ENCODE measurements around the gene ESPN. TPM values are rescaled to one million over a fixed set of nuclear protein-coding genes. Genes with fewer than 3 reads are reported as not detected.
"Not testable (repeated sequence)": the region's sequence is repeated elsewhere in the genome, so short reads cannot be mapped to it uniquely, and the experiment has no call there.

ESPN gene
- total RNA-seq, 3 donors from 2014 or later (not counting 1 experiment from before 2014, with no cell fraction given) = 1.1 to 2.0 (median 1.7) TPM

GRCh38 chr1:6392809-6393399 lies 31.7 kb upstream of the ESPN start:
- H3K4me3 Mint-ChIP-seq = peak overlapping the region; percentile 89
- Histone ChIP-seq H3K4me3 (ENCODE audit: low read length) (peak overlapping the region; percentile 8), H3K9me3 (ENCODE audit: control insufficient read depth, insufficient read depth, low read length) (no peaks in the 10 kb centered on the region), H3K4me1 (ENCODE audit: control insufficient read depth, insufficient read depth, low read length) (peaks cover 24% of the 10 kb centered on the region), H3K27me3 (ENCODE audit: control insufficient read depth, insufficient read depth, low read length) (no peaks in the 10 kb centered on the region), H3K27ac (ENCODE audit: low read length) (no peak overlapping the region), H3K36me3 (ENCODE audit: control insufficient read depth, insufficient read depth, low read length) (no peaks in the 10 kb centered on the region)
- no peaks in the 10 kb centered on the region for H3K27me3 Mint-ChIP-seq (ENCODE audit: low read depth in 2 of 2)
- peaks cover 21 to 23% of the 10 kb centered on the region in 2 donors for H3K4me1 Mint-ChIP-seq
- WGBS (ENCODE audit: insufficient coverage) = under 1% methylated on average over 83 of the region's 83 CpGs
- DNase-seq (peak in 1 of 2 donors; percentile 17), ATAC-seq (no peak)
- no peak for TF ChIP-seq CTCF (IDR thresholded peaks at IDR 0.05)
- H3K27ac Mint-ChIP-seq = peak overlapping the region; percentile 88
- no peaks in the 10 kb centered on the region for H3K36me3 Mint-ChIP-seq
- no peaks in the 10 kb centered on the region for H3K9me3 Mint-ChIP-seq
- intact Hi-C loops (cut with micrococcal nuclease) = loop anchor here (2.0 kb wide), 1 partner anchor 28 kb away; no protein-coding TSS in a partner anchor

GRCh38 chr1:6393400-6394187 lies 31.0 kb upstream of the ESPN start, which contains the start of gene ACOT7:
Gene ACOT7, minus strand, starts transcription at chr1:6393767. Its CDS starts 368 bp downstream, at chr1:6393399.
- ATAC-seq = peak; percentile 88 to 97 (median 90)
- WGBS (ENCODE audit: insufficient coverage) = under 1% methylated on average over 83 of the region's 87 CpGs
- peak; percentile 87 to 94 for DNase-seq
- peaks cover 24% of the 10 kb centered on the region for H3K4me1 ChIP-seq (ENCODE audit: control insufficient read depth, insufficient read depth, low read length)
- H3K27me3 Mint-ChIP-seq (ENCODE audit: low read depth in 2 of 2) = no peaks in the 10 kb centered on the region
- intact Hi-C loops (cut with micrococcal nuclease) = loop anchor here (2.0 kb wide), 1 partner anchor 29 kb away; no protein-coding TSS in a partner anchor
- peak within 1 kb of the TSS; percentile 55 for H3K4me3 ChIP-seq (ENCODE audit: low read length)
- no peaks in the 10 kb centered on the region for H3K27me3 ChIP-seq (ENCODE audit: control insufficient read depth, insufficient read depth, low read length)
- peaks cover 21 to 23% of the 10 kb centered on the region in 2 donors for H3K4me1 Mint-ChIP-seq
- peak within 1 kb of the TSS; percentile 89 for H3K4me3 Mint-ChIP-seq
- H3K36me3 Mint-ChIP-seq = no peaks in the 10 kb centered on the region
- H3K36me3 ChIP-seq (ENCODE audit: control insufficient read depth, insufficient read depth, low read length) = no peaks in the 10 kb centered on the region
- H3K27ac Mint-ChIP-seq = peak within 1 kb of the TSS; percentile 88
- H3K27ac ChIP-seq (ENCODE audit: low read length) = peak within 1 kb of the TSS; percentile 90
- H3K9me3 Mint-ChIP-seq = no peaks in the 10 kb centered on the region
- TF ChIP-seq CTCF (IDR thresholded peaks at IDR 0.05) = no peak
- no peaks in the 10 kb centered on the region for H3K9me3 ChIP-seq (ENCODE audit: control insufficient read depth, insufficient read depth, low read length)

GRCh38 chr1:6395130-6395529 lies 29.4 kb upstream of the ESPN start:
- H3K36me3 Mint-ChIP-seq; H3K27ac ChIP-seq (ENCODE audit: low read length); DNase-seq; H3K9me3 Mint-ChIP-seq; H3K27me3 ChIP-seq (ENCODE audit: control insufficient read depth, insufficient read depth, low read length); H3K27me3 Mint-ChIP-seq (ENCODE audit: low read depth in 2 of 2); H3K36me3 ChIP-seq (ENCODE audit: control insufficient read depth, insufficient read depth, low read length); intact Hi-C loops (cut with micrococcal nuclease); H3K9me3 ChIP-seq (ENCODE audit: control insufficient read depth, insufficient read depth, low read length); H3K4me3 ChIP-seq (ENCODE audit: low read length); ATAC-seq: not testable (repeated sequence)
- H3K27ac Mint-ChIP-seq = peak overlapping the region; percentile 40 to 88
- peak overlapping the region; percentile 69 for H3K4me3 Mint-ChIP-seq
- peaks cover 24% of the 10 kb centered on the region for H3K4me1 ChIP-seq (ENCODE audit: control insufficient read depth, insufficient read depth, low read length)
- H3K4me1 Mint-ChIP-seq = peaks cover 21 to 28% of the 10 kb centered on the region in 2 donors
- 72% methylated on average over 7 of the region's 8 CpGs for WGBS (ENCODE audit: insufficient coverage)

- H3K27me3 Mint-ChIP-seq (ENCODE audit: low read depth in 2 of 2); H3K27ac ChIP-seq (ENCODE audit: low read length); H3K9me3 Mint-ChIP-seq; ATAC-seq; H3K27me3 ChIP-seq (ENCODE audit: control insufficient read depth, insufficient read depth, low read length); H3K9me3 ChIP-seq (ENCODE audit: control insufficient read depth, insufficient read depth, low read length); H3K36me3 Mint-ChIP-seq; DNase-seq; H3K36me3 ChIP-seq (ENCODE audit: control insufficient read depth, insufficient read depth, low read length); H3K27ac Mint-ChIP-seq; intact Hi-C loops (cut with micrococcal nuclease); H3K4me3 Mint-ChIP-seq; H3K4me3 ChIP-seq (ENCODE audit: low read length): not testable (repeated sequence)
- H3K4me1 ChIP-seq (ENCODE audit: control insufficient read depth, insufficient read depth, low read length) = peaks cover 24% of the 10 kb centered on the region
- peaks cover 21 to 28% of the 10 kb centered on the region in 2 donors for H3K4me1 Mint-ChIP-seq
- WGBS (ENCODE audit: insufficient coverage) = 98% methylated on average over 34 of the region's 34 CpGs
These were observed 28.8 kb upstream of the ESPN start for GRCh38 chr1:6395781-6396244.
